Measurements from ENCODE around the gene KIF1A. TPM values are rescaled to one million over a fixed set of nuclear protein-coding genes. Genes with fewer than 3 reads are reported as not detected.
A peak's percentile ranks its signal among the peaks of the same experiment; 100 is the strongest.

KIF1A gene
- polyA plus RNA-seq, 1 donor from 2014 or later = 63.4 TPM

GRCh38 chr2:240723851-240724250 lies 96.2 kb downstream of the KIF1A start:
- Histone ChIP-seq H3K79me2 (replicated peaks; ENCODE audit: insufficient read depth, low read length) (no peaks in the 10 kb centered on the region), H4K20me1 (ENCODE audit: insufficient read depth) (no peaks in the 10 kb centered on the region), H3K4me3 (ENCODE audit: low read length) (no peak overlapping the region), H3K36me3 (ENCODE audit: insufficient read depth, low read length) (no peaks in the 10 kb centered on the region), H3K4me2 (ENCODE audit: low read length) (no peak overlapping the region), H3K9me2 (ENCODE audit: insufficient read depth, low read length) (no peaks in the 10 kb centered on the region), H3K27me3 (ENCODE audit: insufficient read depth, low read depth, low read length) (no peaks in the 10 kb centered on the region), H2AFZ (ENCODE audit: low read depth, low read length) (no peak overlapping the region), H3K27ac (ENCODE audit: low read length) (no peak overlapping the region), H3K9me3 (ENCODE audit: low read length) (no peaks in the 10 kb centered on the region), H3K9ac (ENCODE audit: low read length) (no peak overlapping the region), H3F3A (ENCODE audit: insufficient read depth, low read length, poor library complexity, severe bottlenecking) (no peaks in the 10 kb centered on the region)
- TF ChIP-seq REST (IDR thresholded peaks at IDR 0.05; ENCODE audit: borderline replicate concordance) (no peak), RAD21 (conservative IDR thresholded peaks at IDR 0.05) (no peak), EZH2 (IDR thresholded peaks at IDR 0.05; ENCODE audit: borderline replicate concordance, insufficient read depth, low read length, poor library complexity, severe bottlenecking) (no peak), POLR2AphosphoS5 (IDR thresholded peaks at IDR 0.05) (no peak), MXI1 (conservative IDR thresholded peaks at IDR 0.05; ENCODE audit: poor library complexity, severe bottlenecking) (no peak), EP300 (conservative IDR thresholded peaks at IDR 0.05; ENCODE audit: poor library complexity, severe bottlenecking) (no peak), SMC3 (conservative IDR thresholded peaks at IDR 0.05; ENCODE audit: poor library complexity) (no peak), TAF1 (IDR thresholded peaks at IDR 0.05; ENCODE audit: low read depth) (no peak)
- TF ChIP-seq, protein P1, sequence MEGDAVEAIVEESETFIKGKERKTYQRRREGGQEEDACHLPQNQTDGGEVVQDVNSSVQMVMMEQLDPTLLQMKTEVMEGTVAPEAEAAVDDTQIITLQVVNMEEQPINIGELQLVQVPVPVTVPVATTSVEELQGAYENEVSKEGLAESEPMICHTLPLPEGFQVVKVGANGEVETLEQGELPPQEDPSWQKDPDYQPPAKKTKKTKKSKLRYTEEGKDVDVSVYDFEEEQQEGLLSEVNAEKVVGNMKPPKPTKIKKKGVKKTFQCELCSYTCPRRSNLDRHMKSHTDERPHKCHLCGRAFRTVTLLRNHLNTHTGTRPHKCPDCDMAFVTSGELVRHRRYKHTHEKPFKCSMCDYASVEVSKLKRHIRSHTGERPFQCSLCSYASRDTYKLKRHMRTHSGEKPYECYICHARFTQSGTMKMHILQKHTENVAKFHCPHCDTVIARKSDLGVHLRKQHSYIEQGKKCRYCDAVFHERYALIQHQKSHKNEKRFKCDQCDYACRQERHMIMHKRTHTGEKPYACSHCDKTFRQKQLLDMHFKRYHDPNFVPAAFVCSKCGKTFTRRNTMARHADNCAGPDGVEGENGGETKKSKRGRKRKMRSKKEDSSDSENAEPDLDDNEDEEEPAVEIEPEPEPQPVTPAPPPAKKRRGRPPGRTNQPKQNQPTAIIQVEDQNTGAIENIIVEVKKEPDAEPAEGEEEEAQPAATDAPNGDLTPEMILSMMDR (IDR thresholded peaks at IDR 0.05; ENCODE audit: poor library complexity, severe bottlenecking) = no peak

GRCh38 chr2:240722796-240723735 lies 97.0 kb downstream of the KIF1A start:
- no peaks in the 10 kb centered on the region for H3F3A ChIP-seq (ENCODE audit: insufficient read depth, low read length, poor library complexity, severe bottlenecking)
- H3K4me2 ChIP-seq (ENCODE audit: low read length) = no peak overlapping the region
- no peaks in the 10 kb centered on the region for H4K20me1 ChIP-seq (ENCODE audit: insufficient read depth)
- H3K9me2 ChIP-seq (ENCODE audit: insufficient read depth, low read length) = no peaks in the 10 kb centered on the region
- H3K79me2 ChIP-seq (replicated peaks; ENCODE audit: insufficient read depth, low read length) = no peaks in the 10 kb centered on the region
- no peak overlapping the region for H2AFZ ChIP-seq (ENCODE audit: low read depth, low read length)
- H3K4me3 ChIP-seq (ENCODE audit: low read length) = no peak overlapping the region
- no peaks in the 10 kb centered on the region for H3K9me3 ChIP-seq (ENCODE audit: low read length)
- TF ChIP-seq, protein P1 (IDR thresholded peaks at IDR 0.05; ENCODE audit: poor library complexity, severe bottlenecking) = no peak
- TF ChIP-seq REST (IDR thresholded peaks at IDR 0.05; ENCODE audit: borderline replicate concordance) (no peak), EZH2 (IDR thresholded peaks at IDR 0.05; ENCODE audit: borderline replicate concordance, insufficient read depth, low read length, poor library complexity, severe bottlenecking) (no peak), EP300 (conservative IDR thresholded peaks at IDR 0.05; ENCODE audit: poor library complexity, severe bottlenecking) (no peak), SMC3 (conservative IDR thresholded peaks at IDR 0.05; ENCODE audit: poor library complexity) (no peak), POLR2AphosphoS5 (IDR thresholded peaks at IDR 0.05) (peak; percentile 1)
- no peak overlapping the region for H3K9ac ChIP-seq (ENCODE audit: low read length)
- H3K27ac ChIP-seq (ENCODE audit: low read length) = no peak overlapping the region
- H3K36me3 ChIP-seq (ENCODE audit: insufficient read depth, low read length) = no peaks in the 10 kb centered on the region
- no peaks in the 10 kb centered on the region for H3K27me3 ChIP-seq (ENCODE audit: insufficient read depth, low read depth, low read length)
